ENCODE measurements around the gene GXYLT1.

- TF ChIP-seq CTCF (conservative IDR thresholded peaks at IDR 0.05; ENCODE audit: low read length) (peak; percentile 35; the same call in 1 of the 2 replicates), EZH2phosphoT487 (IDR thresholded peaks at IDR 0.05; ENCODE audit: borderline replicate concordance) (no peak)
Measured at GRCh38 chr12:42145552-42146215, 1.0 kb upstream of the GXYLT1 start.
